ENCODE results near the gene NCKAP5L. TPM values are rescaled to one million over a fixed set of nuclear protein-coding genes. Genes with fewer than 3 reads are reported as not detected.

The NCKAP5L gene
- polyA plus RNA-seq, 1 donor (not counting 4 experiments of a cell fraction or from before 2014, with no cell fraction given): 3.9 TPM

- Histone ChIP-seq H2AFZ (ENCODE audit: control insufficient read depth, low read length) (no peak overlapping the region), H3K4me1 (ENCODE audit: control insufficient read depth, extremely low read depth, insufficient read depth, low read length) (no peaks in the 10 kb centered on the region), H3K4me3 (ENCODE audit: control insufficient read depth in 2 of 3, extremely low read depth in 1 of 3, insufficient read depth in 2 of 3, low read depth in 1 of 3, low read length in 3 of 3) (no peak overlapping the region), H3K36me3 (ENCODE audit: control insufficient read depth in 2 of 2, extremely low read depth in 1 of 2, insufficient read depth in 2 of 2, low read length in 2 of 2) (peaks cover 7 to 25% of the 10 kb centered on the region in 2 experiments), H3K27ac (ENCODE audit: control insufficient read depth, insufficient read depth, low read length) (no peak overlapping the region), H4K20me1 (ENCODE audit: control insufficient read depth, extremely low read depth, insufficient read depth, low read length) (peaks cover 5% of the 10 kb centered on the region), H3K9me1 (ENCODE audit: control insufficient read depth, extremely low read depth, insufficient read depth, low read length) (no peaks in the 10 kb centered on the region), H3K27me3 (ENCODE audit: control insufficient read depth, extremely low read depth, insufficient read depth, low read length) (no peaks in the 10 kb centered on the region), H3K9me3 (ENCODE audit: control insufficient read depth, low read depth, low read length) (no peaks in the 10 kb centered on the region), H3K4me2 (ENCODE audit: control insufficient read depth, extremely low read depth, insufficient read depth, low read depth, low read length) (no peak overlapping the region), H3K9ac (ENCODE audit: control insufficient read depth, extremely low read depth, insufficient read depth, low read length) (no peak overlapping the region), H3K79me2 (ENCODE audit: control insufficient read depth, insufficient read depth, low read length) (peaks cover 8% of the 10 kb centered on the region)
- dilution Hi-C loops (cut with MboI; ENCODE audit: extremely low pct_ligation_motif_present, low sequenced_read_pairs): no loop called here
- TF ChIP-seq CTCF (optimal IDR thresholded peaks at IDR 0.05 in 1 of 3, IDR thresholded peaks at IDR 0.05 in 1 of 3, conservative IDR thresholded peaks at IDR 0.05 in 1 of 3; ENCODE audit: extremely low read depth in 1 of 3, insufficient read depth in 2 of 3, low read length in 3 of 3): no peak
- TF ChIP-seq EZH2 (IDR thresholded peaks at IDR 0.05; ENCODE audit: low read length): no peak
- DNase-seq (ENCODE audit: low read depth, low spot score) (no peak), FAIRE-seq (no peak)
Observed at GRCh38 chr12:49808686-49809380, 19.4 kb downstream of the NCKAP5L start.

- FAIRE-seq (no peak), DNase-seq (ENCODE audit: low read depth, low spot score) (no peak)
- dilution Hi-C loops (cut with MboI; ENCODE audit: extremely low pct_ligation_motif_present, low sequenced_read_pairs): no loop called here
- H3K9me1 ChIP-seq (ENCODE audit: control insufficient read depth, extremely low read depth, insufficient read depth, low read length): no peaks in the 10 kb centered on the region
- H3K4me3 ChIP-seq (ENCODE audit: control insufficient read depth in 2 of 3, extremely low read depth in 1 of 3, insufficient read depth in 2 of 3, low read depth in 1 of 3, low read length in 3 of 3): no peak overlapping the region
- no peaks in the 10 kb centered on the region for H3K27me3 ChIP-seq (ENCODE audit: control insufficient read depth, extremely low read depth, insufficient read depth, low read length)
- H3K4me1 ChIP-seq (ENCODE audit: control insufficient read depth, extremely low read depth, insufficient read depth, low read length): no peaks in the 10 kb centered on the region
- H3K79me2 ChIP-seq (ENCODE audit: control insufficient read depth, insufficient read depth, low read length): peaks cover 8% of the 10 kb centered on the region
- TF ChIP-seq EZH2 (IDR thresholded peaks at IDR 0.05; ENCODE audit: low read length) (no peak), CTCF (optimal IDR thresholded peaks at IDR 0.05 in 1 of 3, IDR thresholded peaks at IDR 0.05 in 1 of 3, conservative IDR thresholded peaks at IDR 0.05 in 1 of 3; ENCODE audit: extremely low read depth in 1 of 3, insufficient read depth in 2 of 3, low read length in 3 of 3) (no peak)
- no peak overlapping the region for H3K27ac ChIP-seq (ENCODE audit: control insufficient read depth, insufficient read depth, low read length)
- peaks cover 11 to 29% of the 10 kb centered on the region in 2 experiments for H3K36me3 ChIP-seq (ENCODE audit: control insufficient read depth in 2 of 2, extremely low read depth in 1 of 2, insufficient read depth in 2 of 2, low read length in 2 of 2)
- H3K9ac ChIP-seq (ENCODE audit: control insufficient read depth, extremely low read depth, insufficient read depth, low read length): no peak overlapping the region
- H3K9me3 ChIP-seq (ENCODE audit: control insufficient read depth, low read depth, low read length): no peaks in the 10 kb centered on the region
- H4K20me1 ChIP-seq (ENCODE audit: control insufficient read depth, extremely low read depth, insufficient read depth, low read length): peaks cover 8% of the 10 kb centered on the region
- H3K4me2 ChIP-seq (ENCODE audit: control insufficient read depth, extremely low read depth, insufficient read depth, low read depth, low read length): no peak overlapping the region
- H2AFZ ChIP-seq (ENCODE audit: control insufficient read depth, low read length): no peak overlapping the region
Observed at GRCh38 chr12:49807991-49808580, 20.1 kb downstream of the NCKAP5L start.
